ENCODE data around the gene CACNG4.

Gene CACNG4

GRCh38 chr17:67072885-67073284, 108.4 kb downstream of the CACNG4 start:
- DNase-seq, result no peak

DNA sequence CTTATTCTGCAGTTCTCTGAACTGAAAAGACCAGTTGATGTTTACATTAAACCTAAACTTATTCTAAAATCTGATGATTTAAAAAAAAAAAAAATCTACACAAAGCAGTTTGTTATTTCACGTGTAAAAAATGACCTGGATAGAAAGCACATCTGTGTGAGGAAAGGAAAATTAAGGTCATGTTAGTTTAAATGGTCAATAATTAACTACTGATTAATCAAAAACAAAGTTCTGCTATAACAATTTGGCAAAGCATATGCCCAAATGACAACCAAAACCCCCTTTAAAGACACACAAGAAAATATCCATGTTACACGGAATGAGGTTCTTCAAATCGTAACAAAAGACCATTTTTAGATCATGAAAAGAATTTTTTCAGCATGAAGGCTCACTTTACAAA, 110.3 kb downstream of the CACNG4 start:
- DNase-seq, result no peak

- DNase-seq, result no peak
Observed at GRCh38 chr17:67076290-67076689, 111.8 kb downstream of the CACNG4 start.

DNA sequence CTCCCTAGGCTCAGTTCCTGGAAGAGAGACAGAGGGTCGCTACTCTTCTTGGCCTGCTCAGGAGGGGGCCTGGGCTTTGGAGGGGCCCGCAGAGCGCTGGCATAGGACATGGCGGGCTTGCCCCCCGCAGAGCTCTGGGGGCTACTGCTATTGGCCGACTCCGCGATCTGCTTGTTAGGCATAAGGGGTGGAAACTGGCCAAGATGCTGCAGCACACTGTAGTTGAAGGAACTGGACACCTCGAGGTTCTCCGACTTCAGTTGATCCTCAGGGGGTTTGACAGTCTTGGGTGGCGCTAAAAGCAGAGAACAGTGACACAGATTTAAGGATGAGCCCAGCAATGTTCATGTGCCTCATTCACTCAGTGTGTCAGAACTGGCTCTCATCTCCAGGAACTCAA, 113.8 kb downstream of the CACNG4 start:
- no peak for DNase-seq

- DNase-seq, result no peak
Observed at GRCh38 chr17:67079491-67079890, 115.0 kb downstream of the CACNG4 start.

DNA sequence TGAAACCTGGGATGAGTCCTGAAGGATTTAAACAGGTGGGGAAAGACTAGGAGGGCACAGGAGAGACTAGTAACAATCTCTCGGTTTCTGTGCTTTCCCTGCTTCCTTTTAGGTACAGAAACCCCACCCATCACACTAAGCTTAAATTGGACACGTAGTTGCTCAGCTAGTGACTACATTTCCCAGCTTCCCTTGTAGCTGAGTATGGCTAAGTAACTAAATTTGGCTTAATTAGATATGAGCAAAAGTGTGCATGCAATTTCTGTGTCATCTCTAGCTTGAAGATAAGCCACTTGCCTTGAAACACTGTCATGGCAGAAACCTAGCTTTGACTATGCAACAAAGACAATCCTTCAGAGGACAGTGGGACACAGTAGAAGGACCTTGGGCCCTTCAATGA, 116.3 kb downstream of the CACNG4 start:
- no peak for DNase-seq

DNA sequence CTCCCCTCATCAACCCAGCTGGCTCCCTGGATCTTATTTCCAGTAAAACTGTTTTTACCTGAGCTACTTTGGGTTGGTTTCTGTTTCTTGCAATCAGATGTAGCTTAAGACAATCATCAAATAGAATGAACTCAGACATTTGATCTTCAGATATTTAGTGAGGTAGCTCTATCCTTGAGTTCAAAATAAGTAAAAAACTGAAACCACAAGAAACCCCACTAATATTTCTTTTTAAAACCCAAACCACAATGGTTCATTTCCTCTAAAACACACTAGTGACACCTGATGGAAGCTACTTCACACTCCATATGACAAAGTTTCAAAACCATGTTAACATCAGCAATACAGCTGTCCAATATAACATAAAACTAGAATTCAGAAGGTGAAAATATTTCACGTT, 117.6 kb downstream of the CACNG4 start:
- no peak for DNase-seq

All from fibroblast of skin of right biceps (primary cell).